Breast epithelium (tissue), 3 donors: ENCODE results near the gene TM4SF4.

Experiments
- CTCF ChIP-seq, 3 donors: fragments of 450-650 bp; IDR thresholded peaks; one replicate each; pipeline ENCODE4 v1.5.1; 2016 to 2017; ENCODE audit warnings: antibody characterized with exemption in 3 of 3, mild to moderate bottlenecking in 3 of 3, moderate library complexity in 3 of 3
- POLR2AphosphoS5 ChIP-seq, 3 donors: sonication (generic); formaldehyde crosslinking; IDR thresholded peaks; one replicate each; pipeline ENCODE4 v1.6.1; 2017; ENCODE audit warnings: antibody characterized with exemption in 3 of 3

- no peak for TF ChIP-seq POLR2AphosphoS5 (IDR thresholded peaks at IDR 0.05)
- no peak for TF ChIP-seq CTCF (IDR thresholded peaks at IDR 0.05)
Measured at GRCh38 chr3:149441642-149442041, 32.9 kb upstream of the TM4SF4 start.
